ENCODE results near the gene PPOX.
A peak's percentile ranks its signal among the peaks of the same experiment; 100 is the strongest.

Gene PPOX

GRCh38 chr1:161139766-161140165, 26.5 kb upstream of the PPOX start:
- H3K9ac ChIP-seq: no peak overlapping the region
- no peaks in the 10 kb centered on the region for H3K27me3 ChIP-seq
- H3K36me3 ChIP-seq: peaks cover 0 to 16% (median under 1%) of the 10 kb centered on the region in 11 experiments; a peak in 4 of 22 replicates
- no peak overlapping the region for H3K27ac ChIP-seq
- no peaks in the 10 kb centered on the region for H3K9me3 ChIP-seq (replicated peaks in 1 of 11)
- H3K4me1 ChIP-seq: peaks cover 0 to 48% (median 11%) of the 10 kb centered on the region in 10 experiments; a peak in 11 of 20 replicates
- TF ChIP-seq Cebpa-rat (IDR thresholded peaks at IDR 0.05): no peak
- no peak overlapping the region for H3K4me3 ChIP-seq
- 0 out of 22 replicates have a peak, but pooled peaks cover 0 to 7% (median 0%) of the 10 kb centered on the region in 11 experiments for H4K20me1 ChIP-seq
- no peak overlapping the region for H3K4me2 ChIP-seq

DNA sequence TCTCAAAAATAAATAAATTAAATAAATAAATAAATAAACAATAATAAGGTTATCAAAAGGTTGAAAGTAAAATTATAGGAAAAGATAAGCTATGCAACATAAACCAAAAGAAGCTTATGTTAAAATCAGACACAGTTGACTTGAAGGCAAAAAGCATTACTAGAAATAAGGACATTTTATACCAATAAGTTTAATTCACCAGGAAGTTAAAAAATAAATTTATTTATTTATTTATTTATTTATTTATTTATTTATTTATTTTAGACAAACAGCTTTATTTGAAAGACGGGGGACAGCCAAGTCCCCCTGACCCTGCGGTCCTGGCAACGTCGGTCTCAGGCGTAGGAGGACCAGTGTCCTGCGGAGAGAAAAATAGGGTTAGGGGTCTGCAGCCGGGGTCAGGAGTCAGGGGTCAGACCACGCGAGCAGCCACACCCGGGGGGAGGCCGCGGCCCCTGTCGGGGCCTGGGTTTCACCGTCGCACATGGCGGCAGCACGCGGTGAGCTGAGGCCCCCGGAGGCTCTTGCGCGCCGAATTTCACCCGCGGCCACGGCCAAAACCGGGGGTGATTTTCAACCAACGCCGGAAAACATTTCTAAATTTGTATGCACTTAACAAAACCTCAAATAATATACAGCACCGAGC, 25.3 kb upstream of the PPOX start:
- H4K20me1 ChIP-seq: 0 out of 22 replicates have a peak, but pooled peaks cover 0 to 7% (median 0%) of the 10 kb centered on the region in 11 experiments
- no peaks in the 10 kb centered on the region for H3K27me3 ChIP-seq
- TF ChIP-seq Cebpa-rat (IDR thresholded peaks at IDR 0.05): no peak
- peaks cover 0 to 37% (median 11%) of the 10 kb centered on the region in 10 experiments; a peak in 11 of 20 replicates for H3K4me1 ChIP-seq
- no peaks in the 10 kb centered on the region for H3K9me3 ChIP-seq (replicated peaks in 1 of 11)
- H3K36me3 ChIP-seq: peaks cover 0 to 6% (median 0%) of the 10 kb centered on the region in 11 experiments; a peak in 2 of 22 replicates
- H3K27ac ChIP-seq: no peak overlapping the region
- no peak overlapping the region for H3K4me2 ChIP-seq
- H3K4me3 ChIP-seq: no peak overlapping the region
- no peak overlapping the region for H3K9ac ChIP-seq

DNA sequence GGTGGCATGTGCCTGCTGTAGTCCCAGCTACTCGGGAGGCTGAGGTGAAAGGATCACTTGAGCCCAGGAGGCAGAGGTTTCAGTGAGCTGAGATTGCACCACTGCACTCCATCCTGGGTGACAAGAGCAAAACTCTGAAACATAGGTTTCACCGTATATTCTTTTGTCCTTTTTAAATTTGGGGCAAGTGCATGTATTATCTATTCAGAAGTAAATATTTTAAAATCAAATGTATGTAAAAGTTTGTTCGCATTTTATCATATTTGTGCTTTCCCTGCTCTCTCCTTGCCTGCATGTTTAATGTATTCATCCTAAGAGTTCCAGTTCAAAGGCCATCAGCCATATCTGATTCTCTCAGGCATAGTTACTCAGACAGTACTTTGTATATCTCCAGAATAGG, 20.4 kb upstream of the PPOX start:
- H3K9ac ChIP-seq: no peak overlapping the region

DNA sequence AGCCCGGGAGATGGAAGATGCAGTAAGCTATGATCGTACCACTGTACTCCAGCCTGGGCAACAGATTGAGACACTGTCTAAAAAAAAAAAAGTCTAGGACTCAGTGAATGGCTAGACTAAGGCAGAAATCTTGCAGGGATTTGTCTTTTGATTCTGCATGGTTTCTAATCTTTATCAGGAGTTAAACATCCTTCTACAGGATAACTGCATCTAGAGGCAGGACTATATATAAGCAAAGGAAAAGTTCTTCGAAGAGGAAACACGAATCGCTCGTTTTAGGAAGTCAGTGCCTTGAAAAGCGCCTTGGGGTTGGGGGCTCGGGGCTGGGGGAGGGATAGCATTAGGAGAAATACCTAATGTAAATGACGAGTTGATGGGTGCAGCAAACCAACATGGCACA, 13.1 kb upstream of the PPOX start:
- no peak for TF ChIP-seq Cebpa-rat (IDR thresholded peaks at IDR 0.05)
- Histone ChIP-seq H4K20me1 (no peaks in the 10 kb centered on the region), H3K9ac (peak overlapping the region; percentile 91 to 98 (median 95); a peak in 21 of 22 replicates), H3K4me2 (peak overlapping the region; percentile 68 to 91 (median 85)), H3K36me3 (peaks cover 15 to 27% (median 19%) of the 10 kb centered on the region in 11 experiments), H3K4me3 (peak overlapping the region; percentile 69 to 89 (median 83)), H3K4me1 (peaks cover 18 to 30% (median 24%) of the 10 kb centered on the region in 10 experiments), H3K27ac (peak overlapping the region; percentile 93 to 99 (median 96); a peak in 21 of 22 replicates), H3K9me3 (replicated peaks in 1 of 11) (no peaks in the 10 kb centered on the region), H3K27me3 (no peaks in the 10 kb centered on the region)

More for the DNA sequence above, 20.4 kb upstream of the PPOX start:
- Histone ChIP-seq H3K9me3 (replicated peaks in 1 of 11) (no peaks in the 10 kb centered on the region), H3K27ac (no peak overlapping the region), H3K27me3 (no peaks in the 10 kb centered on the region), H3K4me2 (no peak overlapping the region), H3K4me3 (no peak overlapping the region), H4K20me1 (no peaks in the 10 kb centered on the region), H3K4me1 (peaks cover 0 to 12% (median 0%) of the 10 kb centered on the region in 10 experiments; a peak in 4 of 20 replicates), H3K36me3 (no peaks in the 10 kb centered on the region)
- no peak for TF ChIP-seq Cebpa-rat (IDR thresholded peaks at IDR 0.05)

- no peak for TF ChIP-seq Cebpa-rat (IDR thresholded peaks at IDR 0.05)
- Histone ChIP-seq H3K9me3 (replicated peaks in 1 of 11) (no peaks in the 10 kb centered on the region), H3K9ac (peak within 1 kb of the TSS; percentile 91 to 98 (median 95)), H3K27me3 (no peaks in the 10 kb centered on the region), H3K4me1 (peaks cover 21 to 36% (median 29%) of the 10 kb centered on the region in 10 experiments), H4K20me1 (no peaks in the 10 kb centered on the region), H3K4me3 (peak within 1 kb of the TSS; percentile 69 to 89 (median 83)), H3K36me3 (peaks cover 21 to 33% (median 25%) of the 10 kb centered on the region in 11 experiments), H3K27ac (peak within 1 kb of the TSS; percentile 93 to 99 (median 96)), H3K4me2 (peak within 1 kb of the TSS; percentile 85 to 92 (median 86))
These were observed 12.4 kb upstream of the PPOX start, which contains the start of gene UFC1 for GRCh38 chr1:161153682-161154337. Gene UFC1, plus strand, starts transcription at chr1:161153978. Its CDS starts 20 bp downstream, at chr1:161153998.

GRCh38 chr1:161157867-161158266, 8.4 kb upstream of the PPOX start:
- Histone ChIP-seq H3K27ac (no peak overlapping the region), H3K9ac (no peak overlapping the region; a peak in 1 of 22 replicates), H3K27me3 (no peaks in the 10 kb centered on the region), H3K36me3 (peaks cover 27 to 55% (median 45%) of the 10 kb centered on the region in 11 experiments), H3K4me3 (no peak overlapping the region), H3K9me3 (replicated peaks in 1 of 11) (no peaks in the 10 kb centered on the region), H4K20me1 (no peaks in the 10 kb centered on the region), H3K4me1 (peaks cover 45 to 63% (median 55%) of the 10 kb centered on the region in 10 experiments), H3K4me2 (no peak overlapping the region)
- TF ChIP-seq Cebpa-rat (IDR thresholded peaks at IDR 0.05): no peak

DNA sequence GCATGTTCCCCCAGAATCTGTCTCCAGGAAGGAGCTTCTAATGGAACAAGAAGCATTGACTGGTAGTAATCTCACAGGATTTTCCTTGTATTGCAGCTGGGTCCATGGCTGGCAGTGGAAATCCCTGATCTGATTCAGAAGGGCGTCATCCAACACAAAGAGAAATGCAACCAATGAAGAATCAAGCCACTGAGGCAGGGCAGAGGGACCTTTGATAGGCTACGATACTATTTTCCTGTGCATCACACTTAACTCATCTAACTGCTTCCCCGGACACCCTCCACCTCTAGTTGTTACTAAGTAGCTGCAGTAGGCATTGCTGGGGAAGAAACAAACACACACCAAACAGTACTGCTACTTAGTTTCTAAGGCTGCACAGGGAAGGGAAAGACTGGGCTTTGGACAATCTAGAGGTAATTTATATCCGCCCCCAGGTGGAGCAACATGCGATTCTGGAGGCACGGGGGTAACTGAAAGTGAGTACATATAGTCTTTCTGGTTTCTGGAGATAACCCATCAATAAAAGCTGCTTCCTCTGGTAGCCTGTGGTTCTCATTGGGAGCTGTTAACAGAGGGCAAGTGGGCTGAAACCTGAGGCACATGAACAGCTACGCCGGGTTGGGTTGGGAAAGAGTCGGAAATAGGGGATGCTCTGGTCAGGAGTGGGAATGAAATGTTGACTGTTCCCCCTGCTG, 7.8 kb upstream of the PPOX start:
- Histone ChIP-seq H4K20me1 (no peaks in the 10 kb centered on the region), H3K4me2 (peak overlapping the region; percentile 62 to 94 (median 88)), H3K4me1 (peaks cover 42 to 63% (median 52%) of the 10 kb centered on the region in 10 experiments), H3K9ac (peak overlapping the region; percentile 85 to 97 (median 92); a peak in 19 of 22 replicates), H3K36me3 (peaks cover 31 to 61% (median 51%) of the 10 kb centered on the region in 11 experiments), H3K4me3 (peak overlapping the region; percentile 74 to 92 (median 81); a peak in 14 of 20 replicates), H3K27me3 (no peaks in the 10 kb centered on the region), H3K27ac (peak overlapping the region in 8 of 11 experiments; percentile 73 to 93 (median 86); a peak in 7 of 22 replicates), H3K9me3 (replicated peaks in 1 of 11) (no peaks in the 10 kb centered on the region)
- TF ChIP-seq Cebpa-rat (IDR thresholded peaks at IDR 0.05): no peak

- Histone ChIP-seq H3K36me3 (peaks cover 40 to 69% (median 60%) of the 10 kb centered on the region in 11 experiments), H3K4me3 (peak within 1 kb of the TSS; percentile 74 to 92 (median 81)), H3K9ac (peak within 1 kb of the TSS; percentile 85 to 97 (median 92)), H4K20me1 (no peaks in the 10 kb centered on the region), H3K27ac (peak within 1 kb of the TSS; percentile 73 to 93 (median 87)), H3K4me1 (peaks cover 41 to 71% (median 53%) of the 10 kb centered on the region in 10 experiments), H3K4me2 (peak within 1 kb of the TSS; percentile 80 to 97 (median 92)), H3K9me3 (replicated peaks in 1 of 11) (no peaks in the 10 kb centered on the region), H3K27me3 (no peaks in the 10 kb centered on the region)
- TF ChIP-seq Cebpa-rat (IDR thresholded peaks at IDR 0.05): no peak
These were observed 6.9 kb upstream of the PPOX start, which contains the start of gene USP21 for GRCh38 chr1:161159087-161159912. Gene USP21, plus strand, starts transcription at chr1:161159500. Its CDS starts 1,141 bp downstream, at chr1:161160641.
